B cell (primary cell): Measurements from ENCODE around the gene FAM3D.

Experiments used
- CTCF ChIP-seq: fragments of 200-600 bp; IDR thresholded peaks from one replicate; pipeline ENCODE4 v1.8.0; 2022; ENCODE audit warnings: antibody characterized with exemption, mild to moderate bottlenecking
- EZH2 ChIP-seq: IDR thresholded peaks from 2 replicates; pipeline ENCODE4 v1.6.1; 2012; ENCODE audit warnings: borderline replicate concordance, low read depth, mild to moderate bottlenecking, moderate library complexity, low read length; ENCODE audit not compliant: insufficient read depth, poor library complexity, severe bottlenecking

- TF ChIP-seq CTCF (no peak), EZH2 (no peak)
These were observed 33.3 kb downstream of the FAM3D start for GRCh38 chr3:58633157-58633865.
